Right renal cortex interstitium (tissue), 3 donors: ENCODE measurements around the gene ZPR1. TPM values are rescaled to one million over a fixed set of nuclear protein-coding genes. Genes with fewer than 3 reads are reported as not detected.

Experiments used
- DNase-seq, 3 donors: peaks; one replicate each; pipeline ENCODE4 v3.0.0-alpha.2; 2013; ENCODE audit warnings: low read depth in 3 of 3, low spot score in 2 of 3
- polyA plus RNA-seq, 3 donors: library from polyadenylated mRNA; unstranded; fragments of 120-200 nt; gene quantifications; one replicate each; pipeline ENCODE4 v1.2.1, GENCODE V29; 2013; ENCODE audit not compliant: insufficient read length in 3 of 3

The ZPR1 gene
- polyA plus RNA-seq, 3 donors = 60.3 to 67.8 (median 60.6) TPM

- no peak for DNase-seq
These were observed 8.7 kb upstream of the ZPR1 start for GRCh38 chr11:116796548-116796947.

GRCh38 chr11:116794851-116795250, 7.0 kb upstream of the ZPR1 start:
- no peak for DNase-seq

GRCh38 chr11:116793772-116794097, 5.9 kb upstream of the ZPR1 start:
- no peak for DNase-seq

- DNase-seq = no peak
These were observed 5.3 kb upstream of the ZPR1 start for GRCh38 chr11:116792869-116793771.

- no peak for DNase-seq
These were observed 4.5 kb upstream of the ZPR1 start for GRCh38 chr11:116792144-116792868.

GRCh38 chr11:116791813-116792143, 4.0 kb upstream of the ZPR1 start, which contains the start of gene APOA5:
Gene APOA5, minus strand, starts transcription at chr11:116791879. Its CDS starts 19 bp downstream, at chr11:116791860.
- no peak for DNase-seq

GRCh38 chr11:116791002-116791812, 3.4 kb upstream of the ZPR1 start:
- peak in 1 of 3 donors; percentile 56 for DNase-seq

- no peak for DNase-seq
These were observed 2.6 kb upstream of the ZPR1 start for GRCh38 chr11:116790167-116791001.

GRCh38 chr11:116788975-116789374, 1.2 kb upstream of the ZPR1 start:
- DNase-seq = no peak

GRCh38 chr11:116788534-116788933, 711 bp upstream of the ZPR1 start:
- DNase-seq = no peak

GRCh38 chr11:116787436-116787785, 412 bp downstream of the ZPR1 start:
- DNase-seq = no peak

- no peak for DNase-seq
These were observed 857 bp downstream of the ZPR1 start for GRCh38 chr11:116786966-116787365.

- DNase-seq = no peak
These were observed 1.5 kb downstream of the ZPR1 start for GRCh38 chr11:116786326-116786725.

GRCh38 chr11:116782728-116783127, 5.1 kb downstream of the ZPR1 start:
- DNase-seq = no peak

GRCh38 chr11:116778556-116778955, 9.3 kb downstream of the ZPR1 start:
- no peak for DNase-seq

- no peak for DNase-seq
These were observed 10.8 kb downstream of the ZPR1 start for GRCh38 chr11:116777056-116777455.

GRCh38 chr11:116776522-116776984, 11.3 kb downstream of the ZPR1 start:
- DNase-seq = no peak

GRCh38 chr11:116775975-116776374, 11.8 kb downstream of the ZPR1 start:
- DNase-seq = no peak

GRCh38 chr11:116774661-116775060, 13.2 kb downstream of the ZPR1 start:
- no peak for DNase-seq
